AG08396 (cell line): ENCODE data around the gene H1-8.
A peak's percentile ranks its signal among the peaks of the same experiment; 100 is the strongest.

Experiments
- DNase-seq: peaks from one replicate; pipeline ENCODE4 v3.0.0; 2012; ENCODE audit warnings: low spot score, mixed read lengths

The H1-8 gene

DNA sequence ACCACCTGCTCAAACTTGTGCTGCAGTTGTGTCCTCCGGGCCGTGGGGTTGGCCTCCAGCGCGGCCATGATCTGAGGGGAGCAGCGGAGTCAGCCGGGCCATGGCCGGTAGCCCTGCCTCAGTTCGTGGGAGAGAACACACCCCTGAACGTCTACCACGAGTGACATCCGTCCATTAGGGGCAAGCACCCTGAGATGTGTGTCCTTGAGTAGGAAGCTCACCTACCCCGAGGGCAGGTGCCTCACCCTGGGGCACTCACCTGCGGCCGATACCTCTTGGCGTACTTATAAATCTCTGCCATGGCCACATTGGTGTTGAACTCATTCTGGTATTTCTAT is 13.4 kb downstream of the H1-8 start:
- no peak for DNase-seq

DNA sequence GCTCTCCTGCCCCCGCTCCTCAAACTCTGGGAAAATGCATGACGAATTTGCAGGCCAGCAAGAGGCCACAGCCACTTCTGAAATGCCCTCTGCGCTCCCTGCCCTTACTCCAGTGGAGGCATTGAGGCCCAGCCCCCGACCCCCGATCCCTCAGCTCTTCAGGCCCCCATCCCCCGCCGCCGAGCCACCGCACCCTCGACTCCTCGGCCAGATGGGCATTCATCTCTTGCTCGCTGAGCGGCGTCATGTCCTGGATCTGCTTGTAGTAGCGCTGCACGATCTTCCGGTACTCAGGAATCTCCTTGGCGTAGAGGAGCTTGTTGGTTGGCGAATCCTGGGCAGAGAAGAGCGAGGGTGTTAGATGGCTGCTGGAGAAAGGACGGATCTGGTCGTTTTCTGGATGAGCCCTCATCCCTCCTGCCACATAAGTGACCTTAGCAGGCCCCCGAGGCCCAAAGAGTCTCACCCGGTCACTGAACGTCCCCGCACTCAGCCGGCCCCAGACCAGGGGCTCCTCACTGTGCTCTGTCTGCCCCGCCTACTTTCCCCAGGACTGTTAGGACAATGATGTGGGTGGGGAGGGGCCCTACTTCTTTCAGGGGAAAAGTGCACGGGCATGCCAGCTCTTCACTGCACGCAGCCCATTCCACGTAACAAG is 14.0 kb downstream of the H1-8 start:
- DNase-seq = no peak

DNA sequence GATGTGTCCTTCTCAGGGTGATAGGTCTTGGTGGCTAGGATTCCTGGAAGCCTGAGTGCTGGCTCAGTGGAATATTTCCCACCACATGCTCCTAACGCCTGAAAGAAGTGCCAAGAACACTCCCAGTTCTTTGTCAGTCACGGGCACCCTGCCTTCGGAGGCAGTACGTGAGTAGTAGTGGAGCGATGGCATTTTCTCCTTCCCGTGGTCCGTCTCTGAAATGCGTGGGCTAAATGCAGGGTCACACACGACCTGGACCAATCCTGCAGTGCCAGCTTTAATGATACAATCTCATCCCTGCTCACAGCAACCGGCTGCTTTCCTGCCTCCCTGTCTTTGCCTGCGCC is 14.5 kb downstream of the H1-8 start:
- peak; percentile 55 for DNase-seq

DNA sequence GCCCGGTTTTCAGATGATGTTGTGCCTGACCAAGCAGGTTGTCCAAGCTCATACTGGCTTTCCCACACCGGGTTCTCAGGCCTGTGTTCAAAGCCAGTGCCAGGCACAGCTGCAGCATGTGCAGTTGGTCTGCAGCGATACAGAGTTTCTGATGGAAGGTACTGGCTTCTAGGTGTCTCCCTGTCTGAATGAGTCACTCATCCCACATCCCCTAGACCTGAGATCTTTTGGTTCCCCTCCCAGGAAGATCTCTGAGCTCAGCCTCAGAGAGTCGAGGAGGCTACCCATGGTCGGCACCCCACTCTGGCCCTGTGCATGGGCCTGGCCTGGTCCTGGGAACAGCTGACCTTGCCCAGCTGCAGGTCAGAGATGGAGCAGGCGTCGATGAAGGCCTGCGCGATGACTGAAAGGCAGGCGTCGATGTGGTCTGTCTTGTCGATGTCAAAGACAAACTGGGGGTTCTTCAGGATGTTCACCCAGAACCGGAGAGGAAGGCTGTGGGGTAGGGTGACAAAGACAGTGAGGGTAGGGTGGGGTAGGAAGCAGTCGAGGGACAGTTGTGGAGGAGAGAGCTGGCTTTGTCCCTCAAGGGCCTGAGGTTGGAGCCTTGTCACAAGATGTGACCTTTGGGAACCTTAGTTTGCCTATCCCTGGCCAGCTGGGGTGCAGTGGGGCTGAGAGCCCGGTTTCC is 15.3 kb downstream of the H1-8 start:
- DNase-seq = no peak

DNA sequence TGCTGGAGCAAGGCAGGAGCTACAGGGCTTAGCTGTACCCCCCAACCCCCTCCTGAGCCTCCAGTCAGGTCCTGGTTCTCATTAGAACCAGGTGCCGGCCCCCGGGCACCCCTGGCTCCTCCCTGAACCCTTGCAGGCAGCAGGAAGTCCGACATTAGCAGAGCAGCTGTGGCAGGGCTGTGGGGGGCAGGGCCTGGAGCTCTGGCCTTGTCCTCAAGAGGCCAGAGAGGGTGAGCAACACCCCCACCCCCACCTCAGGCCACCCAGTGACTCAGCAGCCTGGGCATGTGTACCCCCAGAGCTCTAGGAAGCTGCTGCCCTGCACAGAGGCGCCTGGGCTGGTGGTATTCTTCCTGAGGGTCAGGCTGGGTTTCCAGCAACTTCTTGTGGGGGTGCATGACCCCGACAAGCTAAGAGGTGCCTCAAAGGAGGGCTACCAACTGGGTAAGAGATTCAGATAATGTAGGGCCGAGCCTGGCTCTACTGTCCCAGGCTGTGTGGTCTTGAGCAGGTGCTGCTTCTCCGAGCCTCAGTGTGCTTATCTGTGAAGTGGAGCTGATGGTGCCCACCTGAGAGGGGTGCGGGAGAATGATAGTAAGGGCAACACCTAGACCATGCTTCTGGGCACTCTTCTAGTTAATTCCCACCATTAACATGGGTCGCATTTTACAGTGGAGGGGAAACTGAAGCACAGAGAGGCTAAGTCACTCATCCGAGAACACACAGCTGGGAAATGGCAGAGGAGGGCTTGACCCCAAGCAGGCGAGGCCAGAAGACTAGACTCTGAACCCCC is 16.0 kb downstream of the H1-8 start:
- DNase-seq = peak; percentile 89

DNA sequence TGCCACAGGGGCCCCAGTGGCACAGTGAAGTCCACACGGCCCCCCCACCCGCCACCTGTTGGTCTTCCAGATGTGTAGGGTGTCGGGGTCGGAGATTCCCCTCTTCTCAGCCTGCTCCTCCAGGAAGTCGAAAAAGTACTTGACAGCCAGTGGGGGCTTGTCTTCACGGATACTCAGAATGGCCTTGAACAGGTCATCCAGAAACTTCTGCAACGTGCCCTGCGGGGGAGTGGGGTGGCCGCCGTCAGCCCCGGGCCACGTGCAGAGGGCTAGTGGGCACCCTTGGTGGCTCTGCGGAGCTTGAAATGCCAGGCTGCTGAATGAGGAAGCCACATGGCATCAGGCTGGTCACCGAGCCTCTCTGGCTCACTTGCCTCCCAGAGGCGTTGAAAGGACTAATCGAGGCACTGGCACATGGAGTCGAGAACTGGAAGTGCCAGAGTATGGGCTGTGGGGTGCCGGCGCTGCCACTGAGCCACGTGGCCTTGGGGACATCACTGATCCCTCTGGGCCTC is 16.6 kb downstream of the H1-8 start:
- DNase-seq = no peak

DNA sequence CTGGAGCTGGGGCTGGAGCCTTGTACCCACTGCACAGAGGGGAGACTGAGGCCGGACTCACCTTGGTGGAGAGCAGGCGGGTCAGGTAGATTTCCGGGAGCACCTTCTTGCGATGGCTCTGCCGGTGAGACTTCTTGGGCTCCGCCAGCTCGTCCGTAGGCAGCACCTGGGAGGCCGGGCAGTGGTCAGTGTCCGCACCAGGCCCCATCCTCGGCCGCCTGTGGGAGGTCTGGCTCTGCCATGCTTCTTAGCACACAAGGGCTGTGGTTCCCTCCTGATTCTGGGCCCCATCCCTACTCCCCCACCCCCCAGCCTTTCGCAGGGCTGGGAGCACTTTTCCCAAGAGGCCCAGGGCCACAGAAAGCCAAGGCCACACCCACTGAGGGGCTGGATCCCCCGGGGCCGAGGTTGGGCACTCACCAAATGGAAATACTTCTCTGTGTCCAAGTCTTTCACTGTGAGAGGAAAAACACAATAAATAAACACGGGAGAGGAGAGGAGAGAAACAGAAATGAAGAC is 17.4 kb downstream of the H1-8 start:
- DNase-seq = peak; percentile 84

DNA sequence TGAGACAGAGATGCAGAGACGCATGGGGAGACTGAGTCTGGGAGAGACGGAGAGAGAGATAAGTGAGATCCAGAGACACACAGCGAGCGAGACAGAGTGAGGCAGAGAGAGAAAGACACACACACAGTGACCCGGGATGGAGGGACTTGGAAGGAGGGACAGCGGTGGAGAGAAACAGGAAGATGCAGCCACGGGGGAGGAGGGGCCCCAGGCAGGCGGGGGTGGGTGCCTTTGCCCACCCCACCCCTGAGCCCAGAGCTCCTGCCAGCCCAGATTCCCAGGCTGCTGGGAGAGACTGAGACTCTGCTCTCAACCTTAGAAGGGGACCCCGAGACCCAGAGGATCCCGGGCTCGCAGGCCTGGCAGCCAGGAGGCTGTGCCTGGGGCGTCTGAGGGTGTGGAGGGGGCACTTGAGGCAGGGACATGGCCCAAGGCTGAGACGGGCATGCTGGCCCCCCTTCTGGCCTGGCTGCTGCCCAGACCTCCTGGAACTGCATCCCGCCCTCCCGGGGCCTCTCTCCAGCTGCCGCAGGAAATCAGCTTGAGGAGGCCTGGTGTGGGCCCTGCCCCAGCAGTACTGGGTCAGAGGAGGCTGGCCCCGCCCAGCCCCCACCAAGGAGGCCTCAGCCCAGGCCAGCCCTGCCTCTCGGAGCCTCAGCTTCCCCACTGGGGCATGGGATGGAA is 18.1 kb downstream of the H1-8 start:
- peak; percentile 92 for DNase-seq

DNA sequence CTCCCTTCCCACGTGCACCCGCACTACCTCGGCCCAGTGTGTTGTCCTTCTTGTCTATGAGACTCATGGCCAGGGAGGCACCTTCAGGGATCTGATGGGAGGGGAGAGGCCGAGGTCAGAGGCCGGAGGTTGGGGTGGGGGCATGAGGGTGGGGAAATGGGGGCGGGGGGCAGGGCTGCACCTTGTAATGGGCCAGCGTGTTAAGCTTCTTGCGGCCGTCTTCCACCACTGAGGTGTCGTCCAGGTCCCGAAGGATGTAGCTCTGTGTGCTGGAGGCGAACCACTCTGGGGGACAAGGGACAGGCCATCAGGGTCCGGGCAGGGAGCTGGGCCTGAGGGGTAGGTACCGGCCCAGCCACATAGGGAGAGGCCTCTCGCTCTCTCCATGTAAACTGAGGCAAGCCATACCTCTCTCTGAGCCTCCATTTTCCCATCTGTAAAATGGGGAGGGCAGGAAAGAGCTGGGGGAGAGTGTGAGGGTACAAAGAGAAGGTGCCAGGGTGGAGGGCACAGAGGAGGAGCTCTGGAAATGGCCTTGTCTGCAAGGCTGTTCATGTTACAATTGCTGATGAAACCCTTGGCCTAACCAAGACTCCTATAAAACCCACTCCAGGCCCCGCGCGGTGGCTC is 18.8 kb downstream of the H1-8 start:
- DNase-seq = no peak

DNA sequence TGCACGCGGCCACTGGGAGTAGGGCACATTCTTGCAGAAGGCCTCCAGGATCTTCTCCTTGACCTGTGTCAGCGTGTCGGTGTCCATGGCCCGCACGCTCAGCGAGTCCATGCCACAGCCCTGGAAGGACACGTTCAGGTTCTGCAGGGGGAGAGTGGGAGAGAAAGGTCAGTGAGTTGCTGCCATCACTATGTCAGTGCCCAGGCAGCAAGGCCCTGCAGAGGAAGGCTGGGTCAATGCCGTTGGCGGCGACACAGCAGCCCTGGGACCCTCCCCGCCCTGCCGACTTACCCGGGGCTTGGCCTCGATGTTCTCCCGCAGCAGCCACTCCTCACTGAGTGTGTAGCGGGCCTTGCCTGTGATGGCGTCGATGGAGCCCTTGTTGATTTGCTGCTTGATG is 19.8 kb downstream of the H1-8 start:
- no peak for DNase-seq

DNA sequence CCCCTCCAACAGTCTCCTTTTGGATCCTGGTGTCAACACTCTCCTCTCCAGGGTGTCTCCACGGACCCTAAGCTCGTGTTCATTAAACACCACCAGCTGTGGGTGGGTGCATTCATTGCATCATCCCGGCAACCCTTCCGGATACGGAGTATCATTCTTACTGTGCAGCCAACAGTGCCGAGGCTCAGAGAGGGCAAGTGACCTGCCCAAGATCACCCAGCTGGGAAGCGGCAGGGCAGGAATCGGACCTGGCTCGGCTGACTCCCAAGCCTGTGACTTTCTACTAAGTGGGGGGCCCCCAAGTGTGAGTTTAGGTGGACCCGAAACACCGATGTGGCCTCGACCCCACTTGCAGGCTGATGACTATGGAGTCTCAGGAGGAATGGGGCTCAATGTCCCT is 20.4 kb downstream of the H1-8 start:
- DNase-seq = no peak

DNA sequence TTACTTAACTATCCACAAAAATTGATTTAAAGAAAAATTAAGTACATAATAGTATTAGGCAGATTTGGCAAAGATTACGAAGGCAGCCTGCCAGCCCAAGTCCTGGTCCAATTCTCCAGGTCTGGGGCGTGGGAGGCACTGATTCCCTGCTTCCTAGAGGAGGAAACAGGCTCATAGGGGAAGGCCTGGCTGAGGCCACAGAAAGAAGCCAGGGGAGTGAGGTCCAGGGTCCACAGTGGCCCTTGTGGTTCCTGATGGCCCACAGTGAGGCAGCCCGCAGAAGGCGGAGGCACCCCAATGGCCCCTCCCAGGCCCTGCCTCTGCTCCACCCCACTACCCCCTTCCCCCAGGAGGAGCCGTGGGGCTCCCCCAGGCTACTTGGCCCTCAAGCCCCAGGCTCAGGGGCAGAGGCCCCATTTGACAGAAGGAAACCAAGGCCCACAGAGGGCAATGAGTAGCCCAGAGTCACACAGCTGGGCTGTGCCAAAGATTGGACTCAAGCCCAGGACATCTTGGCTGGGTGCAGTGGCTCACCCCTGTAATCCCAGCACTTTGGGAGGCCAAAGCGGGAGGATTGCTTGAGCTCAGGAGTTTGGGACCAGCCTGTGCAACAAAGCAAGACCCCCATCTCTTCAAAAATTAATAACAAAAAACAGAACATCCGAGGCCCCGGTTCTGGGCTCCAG is 21.0 kb downstream of the H1-8 start:
- no peak for DNase-seq

DNA sequence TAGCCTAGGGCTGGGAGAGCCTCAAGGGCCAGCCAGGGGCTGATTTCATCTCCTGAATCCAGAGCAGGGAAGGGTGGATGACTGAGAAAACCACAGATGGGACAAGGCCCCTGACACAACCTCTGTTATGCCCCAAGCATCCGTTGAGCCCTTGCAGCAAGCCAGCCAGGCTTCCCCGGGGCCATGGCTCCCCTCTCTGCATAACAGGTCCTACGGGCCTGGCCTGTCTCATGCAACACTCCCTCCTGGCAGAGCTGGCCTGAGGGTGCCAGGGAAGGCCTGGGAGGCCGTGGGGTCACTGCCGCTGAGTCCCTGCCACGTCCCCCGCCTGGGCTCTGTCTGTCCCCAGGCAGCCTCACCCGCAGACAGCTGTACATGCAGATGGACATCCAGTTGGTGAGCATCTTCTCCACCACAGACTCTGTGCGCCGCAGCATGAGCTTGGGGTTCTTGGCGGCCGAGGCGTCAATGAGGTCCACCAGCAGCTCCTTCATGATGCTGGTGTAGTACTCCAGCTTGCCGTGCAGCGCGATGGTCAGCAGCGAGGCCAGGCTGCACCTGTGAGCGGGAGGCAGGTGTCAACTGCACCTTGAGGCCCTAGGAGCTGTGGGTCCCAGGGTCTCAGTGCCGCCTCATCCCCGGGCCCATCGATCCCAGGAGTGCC is 22.1 kb downstream of the H1-8 start:
- no peak for DNase-seq

DNA sequence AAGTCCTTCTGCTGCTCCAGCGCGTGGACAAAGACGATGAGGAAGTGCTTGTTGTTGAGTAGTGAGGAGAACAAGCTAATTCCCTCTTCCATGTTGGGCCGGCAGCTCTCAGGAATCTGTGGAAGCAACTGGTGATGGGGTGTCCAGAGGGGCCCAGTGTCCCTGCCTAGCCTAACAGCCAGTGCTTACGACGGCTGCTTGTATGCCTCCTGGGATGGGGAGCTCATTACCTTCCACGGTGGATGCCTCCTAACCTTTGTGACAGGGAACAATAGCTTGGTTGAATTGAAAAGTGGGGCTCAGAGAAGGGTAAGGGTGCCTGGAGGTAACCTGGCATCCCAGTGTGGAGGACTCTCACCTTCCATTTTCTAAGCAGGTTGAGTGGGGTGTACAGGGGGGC is 22.9 kb downstream of the H1-8 start:
- DNase-seq = no peak

DNA sequence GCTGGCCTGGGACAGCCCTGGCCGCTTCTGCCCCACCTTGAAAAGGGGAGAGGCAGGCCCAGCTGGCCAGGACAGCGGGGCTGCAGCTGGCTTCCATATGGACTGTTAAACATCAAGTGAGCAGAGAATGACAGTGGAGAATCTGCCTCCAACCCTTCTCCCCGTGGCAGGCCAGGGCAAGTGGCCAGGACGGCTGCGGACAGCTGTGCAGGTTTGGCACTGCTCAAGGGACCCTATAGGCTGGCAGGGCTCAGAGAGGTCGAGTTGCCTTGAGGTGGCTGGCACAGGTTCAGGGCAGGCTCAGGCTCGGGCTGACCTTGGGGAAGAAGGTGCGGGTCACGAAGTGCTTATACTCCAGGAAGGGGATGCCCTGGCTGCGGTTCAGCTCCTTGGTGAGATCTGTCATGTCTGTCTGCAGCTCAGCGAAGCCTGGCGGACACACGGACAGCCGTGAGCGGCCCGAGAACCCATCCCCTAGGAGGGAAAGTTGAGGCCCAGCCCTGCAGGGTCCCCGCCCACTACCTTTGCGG is 24.3 kb downstream of the H1-8 start:
- DNase-seq = no peak

DNA sequence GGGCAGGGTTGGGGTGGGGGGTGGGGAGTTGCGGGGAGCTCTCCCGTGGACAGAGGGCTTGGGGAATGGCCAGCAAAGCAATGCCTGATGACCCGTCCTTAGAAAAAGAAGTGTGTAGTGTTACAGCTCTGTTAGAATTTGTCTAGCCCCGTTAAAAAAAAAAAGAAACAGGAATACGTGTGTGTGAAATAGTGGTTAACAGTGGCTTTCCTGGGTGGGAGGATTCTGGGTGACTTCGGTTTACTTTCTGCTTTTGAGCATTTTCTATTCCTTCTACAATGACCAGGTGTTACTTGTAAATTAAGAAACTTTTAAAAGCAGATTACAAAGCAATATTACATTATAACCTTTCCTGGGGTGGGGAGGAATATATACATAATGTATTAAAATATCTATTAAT is 25.0 kb downstream of the H1-8 start:
- no peak for DNase-seq

DNA sequence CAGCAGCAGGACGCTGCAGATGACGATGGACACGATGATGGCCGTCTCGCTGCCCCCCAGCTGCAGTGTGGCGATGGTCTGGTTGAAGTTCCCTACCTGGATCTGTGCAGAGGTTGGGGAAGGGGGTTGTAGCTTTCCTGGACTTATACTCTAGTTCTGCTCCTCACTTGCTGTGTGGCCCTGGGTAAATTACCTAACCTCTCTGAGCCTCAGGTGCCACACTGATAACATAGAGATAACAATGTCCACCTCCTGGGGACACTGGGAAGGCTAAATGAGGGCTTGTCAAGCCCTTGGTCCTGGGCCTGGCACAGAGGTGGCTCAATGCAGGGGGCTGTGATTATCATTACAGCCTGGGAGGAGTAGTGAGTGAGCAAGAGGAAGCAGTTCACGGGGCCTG is 26.9 kb downstream of the H1-8 start:
- no peak for DNase-seq

DNA sequence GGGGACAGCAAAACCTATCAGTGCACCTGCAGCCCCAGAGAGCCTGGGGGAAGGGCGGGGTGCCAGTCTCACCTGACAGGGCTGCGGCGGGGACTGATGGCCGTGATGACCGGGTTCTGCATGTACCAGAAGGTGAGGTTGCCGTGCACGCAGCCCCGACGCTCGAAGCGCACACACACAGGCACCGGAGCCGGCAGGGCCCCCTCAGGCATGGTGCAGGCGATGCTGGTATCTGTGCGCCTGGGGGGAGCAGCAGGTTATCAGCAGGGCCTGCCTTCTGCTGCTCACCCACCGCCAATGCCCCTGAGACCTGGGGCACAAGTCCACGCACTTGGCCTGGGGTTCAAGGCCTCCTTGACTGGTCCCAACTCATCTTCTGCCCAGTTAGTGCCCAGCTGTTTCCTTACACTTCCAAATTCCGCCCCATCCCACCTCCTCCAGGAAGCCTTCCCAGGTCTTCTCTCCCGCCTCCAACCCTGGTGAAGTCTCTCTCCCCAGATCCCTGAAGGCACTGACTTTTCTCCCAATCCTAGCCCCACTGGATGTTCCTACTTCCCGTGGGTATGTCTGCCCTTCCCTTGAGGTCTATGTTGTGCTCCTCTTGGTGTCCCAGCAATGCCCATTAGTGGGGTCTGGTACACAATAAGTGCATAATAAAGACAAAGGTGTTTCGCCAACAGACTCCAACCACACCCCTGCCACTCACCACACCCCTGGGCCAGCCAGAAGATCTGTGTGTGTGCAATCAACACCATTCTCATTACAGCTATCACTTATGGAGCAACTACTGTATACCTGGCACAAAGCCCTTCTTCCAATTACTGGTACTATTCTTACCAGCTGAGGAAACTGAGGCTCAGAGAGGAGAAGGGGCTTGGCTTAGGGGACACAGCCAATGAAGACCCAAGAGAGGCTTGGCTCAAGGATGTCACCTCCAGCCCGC is 28.9 kb downstream of the H1-8 start:
- DNase-seq = no peak

DNA sequence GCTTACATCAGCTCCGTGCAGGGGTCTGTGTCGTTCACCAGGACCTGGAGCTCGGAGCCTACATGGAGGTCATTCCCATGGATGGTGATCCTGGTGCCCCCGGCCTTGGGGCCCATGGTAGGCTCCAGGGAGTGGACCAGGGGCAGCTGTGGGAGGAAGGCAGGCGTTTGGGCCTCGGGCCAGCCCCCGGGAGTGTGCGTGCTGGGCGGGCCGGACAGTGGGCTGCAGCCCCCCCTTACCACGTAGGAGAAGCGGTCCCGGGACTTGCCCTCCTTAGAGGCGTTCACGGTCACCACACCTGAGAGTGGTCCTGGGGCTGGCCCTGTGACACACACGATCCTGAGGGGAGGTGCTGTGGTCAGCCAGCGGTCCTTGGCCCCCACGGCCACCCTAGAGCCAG is 29.6 kb downstream of the H1-8 start:
- DNase-seq = no peak
